Measurements from ENCODE around the gene RACK1.
"Not testable (repeated sequence)": the region's sequence is repeated elsewhere in the genome, so short reads cannot be mapped to it uniquely, and the experiment has no call there.

Gene RACK1

GRCh38 chr5:181243564-181244343, at the start of gene RACK1:
TSS of gene RACK1 (minus strand) at chr5:181243906. CDS start at chr5:181243800, 106 bp downstream.
- peak; percentile 89 for DNase-seq (ENCODE audit: low read depth)

DNA sequence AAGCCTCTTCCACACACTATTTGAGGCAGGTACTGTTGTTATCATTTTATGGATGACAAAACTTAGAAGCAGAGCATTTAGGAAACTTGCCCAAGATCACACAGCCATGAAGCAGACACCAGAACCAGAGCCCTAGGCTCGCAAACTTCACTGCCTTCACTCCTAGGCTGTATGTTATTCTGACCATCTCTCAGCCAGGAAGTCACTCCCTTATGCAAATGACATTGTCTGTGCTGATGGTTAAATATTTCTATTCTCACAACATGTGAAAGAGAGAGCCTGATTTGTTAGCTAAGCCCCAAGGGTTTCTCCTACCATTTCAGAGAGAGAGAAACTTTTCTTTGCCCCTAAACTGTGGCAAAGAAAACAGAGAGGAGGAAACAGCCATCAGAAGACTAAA, 43.6 kb upstream of the RACK1 start:
- DNase-seq (ENCODE audit: low read depth), result not testable (repeated sequence)

DNA sequence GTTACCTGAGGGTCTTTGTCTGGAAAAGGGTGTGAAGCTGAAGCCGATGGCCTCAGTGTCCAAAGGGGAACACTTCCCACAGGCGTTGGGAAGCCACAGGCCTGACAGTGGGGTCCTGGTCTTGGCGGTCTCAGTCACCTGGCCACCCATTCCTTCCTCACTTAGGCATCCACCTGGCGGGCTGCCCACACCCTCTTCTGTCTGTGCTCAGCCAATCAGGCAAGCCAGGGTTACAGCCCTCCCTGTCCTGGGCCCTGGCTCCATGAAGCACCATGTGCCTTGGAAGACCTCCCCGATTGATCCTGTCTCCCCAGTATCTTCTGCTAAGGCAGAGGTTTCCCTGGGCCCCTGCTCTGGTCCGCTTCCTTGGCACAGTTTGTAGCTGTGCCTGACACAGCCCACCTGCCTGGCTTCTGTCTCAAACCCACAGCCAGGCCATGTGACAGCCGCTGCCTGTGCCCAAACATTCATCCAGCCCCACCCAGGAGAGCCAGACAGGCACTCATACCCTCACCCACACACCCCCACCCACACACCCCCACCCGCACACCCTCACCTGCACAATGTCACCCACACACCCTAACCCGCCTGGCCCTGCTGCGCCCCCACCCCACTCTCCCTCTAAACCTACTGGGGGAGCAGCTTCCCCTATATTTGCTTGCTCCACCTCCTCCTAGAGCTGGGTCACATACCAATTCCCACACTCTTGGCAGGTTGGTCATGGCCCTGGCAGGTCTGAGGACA, 42.4 kb upstream of the RACK1 start:
- DNase-seq (ENCODE audit: low read depth), result not testable (repeated sequence)

DNA sequence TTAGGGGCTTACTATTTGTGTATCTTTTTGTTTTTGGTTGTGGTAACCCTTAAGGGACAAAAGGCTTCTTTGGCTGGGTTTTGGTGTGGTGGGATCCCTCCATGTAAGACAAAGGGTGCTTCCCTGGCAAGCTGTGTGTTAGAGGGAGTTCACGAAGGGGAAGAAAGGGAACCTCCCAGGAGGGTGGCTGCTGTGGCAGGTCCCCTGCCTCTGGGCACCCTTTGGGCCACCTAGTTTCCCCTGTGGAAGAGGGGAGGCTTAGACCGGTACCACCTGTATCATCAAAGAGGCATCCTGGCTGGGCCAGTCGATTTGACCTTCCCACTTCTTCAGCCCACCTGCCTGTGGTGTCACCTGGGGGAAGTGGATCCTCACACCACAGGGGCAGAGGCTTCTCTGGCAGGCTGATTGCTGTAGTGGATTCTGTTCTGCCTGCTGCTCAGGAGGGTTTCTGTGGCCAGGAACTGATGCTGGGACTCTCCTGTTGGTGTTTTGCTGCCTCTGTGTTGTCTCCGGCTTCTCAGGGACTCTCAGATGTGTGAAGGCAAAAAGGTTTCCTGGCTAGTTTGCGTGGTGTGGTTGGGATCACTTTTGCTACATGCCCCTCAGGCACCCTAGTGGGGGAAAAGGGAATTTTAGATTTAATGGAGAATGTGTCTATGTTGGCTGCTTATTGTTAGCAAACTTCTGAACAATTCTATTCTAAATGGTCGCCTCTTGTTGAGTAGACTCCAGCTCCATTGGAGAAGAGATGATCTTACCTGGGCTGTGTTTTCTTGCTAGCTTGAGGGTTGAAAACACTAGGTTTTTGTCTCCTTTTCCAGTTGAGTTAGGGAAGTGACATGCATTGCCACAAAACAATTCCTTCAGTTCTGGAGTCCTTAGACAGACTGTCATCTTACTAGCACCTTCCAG, 40.4 kb upstream of the RACK1 start:
- not testable (repeated sequence) for DNase-seq (ENCODE audit: low read depth)

GRCh38 chr5:181283347-181283746, 39.6 kb upstream of the RACK1 start:
- no peak for DNase-seq (ENCODE audit: low read depth)

DNA sequence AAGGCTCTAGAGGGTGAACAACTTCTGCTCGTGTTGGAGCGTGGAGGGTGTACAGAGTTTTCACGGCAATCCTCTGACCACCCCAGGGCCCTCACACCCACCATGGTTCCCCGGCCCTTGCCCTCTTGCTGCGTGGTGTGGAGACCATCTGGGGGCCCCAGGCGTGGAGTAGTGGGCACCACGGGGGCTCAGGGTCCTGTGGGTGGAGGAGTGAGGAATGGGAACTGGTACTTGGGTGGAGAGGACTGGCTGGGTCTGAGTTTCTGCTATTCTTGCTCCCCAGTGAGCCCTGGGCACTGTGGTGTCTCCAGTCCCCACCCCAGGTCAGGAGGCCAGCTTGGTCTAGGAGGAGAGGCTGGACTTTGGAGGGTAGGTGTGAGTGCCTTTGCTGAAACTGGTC, 39.2 kb upstream of the RACK1 start:
- DNase-seq (ENCODE audit: low read depth), result no peak

GRCh38 chr5:181282415-181282814, 38.7 kb upstream of the RACK1 start:
- DNase-seq (ENCODE audit: low read depth), result not testable (repeated sequence)

GRCh38 chr5:181281984-181282316, 38.2 kb upstream of the RACK1 start:
- DNase-seq (ENCODE audit: low read depth), result no peak

GRCh38 chr5:181281077-181281983, 37.6 kb upstream of the RACK1 start:
- no peak for DNase-seq (ENCODE audit: low read depth)

DNA sequence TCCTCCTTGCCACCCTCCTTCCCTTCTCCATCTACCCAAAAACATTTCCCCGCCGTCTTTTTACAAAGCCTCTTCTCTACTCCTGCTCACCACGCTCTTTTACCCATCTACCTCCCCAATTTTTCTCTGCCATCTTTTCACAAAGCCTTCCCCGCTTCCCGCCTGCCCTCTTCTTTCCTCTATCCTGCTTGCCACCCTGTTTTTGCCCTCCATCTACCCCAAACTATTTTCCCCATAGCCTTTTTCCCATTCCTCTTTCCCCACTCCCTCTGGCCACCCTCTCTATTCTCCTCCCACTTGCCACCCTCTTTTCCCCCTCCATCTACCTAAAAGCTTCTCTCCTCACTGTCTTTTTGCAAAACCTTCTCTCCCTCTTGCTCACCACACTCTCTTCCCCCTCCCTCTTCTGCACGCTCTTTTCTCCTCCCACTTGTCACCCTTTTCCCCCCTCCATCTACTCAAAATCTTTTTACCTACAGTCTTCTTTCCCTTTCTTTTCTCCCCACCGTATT, 36.6 kb upstream of the RACK1 start:
- no peak for DNase-seq (ENCODE audit: low read depth)

- DNase-seq (ENCODE audit: low read depth), result not testable (repeated sequence)
These were observed 29.7 kb upstream of the RACK1 start for GRCh38 chr5:181273433-181273744.

DNA sequence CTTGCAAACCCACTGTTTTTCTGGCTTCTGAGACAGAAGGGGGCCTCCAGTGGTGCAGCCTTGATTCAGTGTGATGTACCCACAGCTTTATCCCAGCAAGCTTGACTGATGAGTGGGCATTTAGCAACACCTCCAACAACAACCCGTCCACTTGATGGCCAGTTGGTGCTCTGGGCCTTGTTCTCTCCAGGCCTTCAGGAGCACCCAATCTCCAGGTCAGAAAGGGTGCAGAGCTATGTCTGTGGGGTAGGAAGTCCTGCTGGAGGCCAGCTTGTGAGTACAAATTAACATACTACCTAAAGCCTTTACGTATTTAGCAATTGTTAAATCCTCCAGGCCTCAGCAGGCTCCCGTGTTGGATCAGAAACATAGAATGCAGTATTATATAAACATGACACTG, 27.4 kb upstream of the RACK1 start:
- no peak for DNase-seq (ENCODE audit: low read depth)

DNA sequence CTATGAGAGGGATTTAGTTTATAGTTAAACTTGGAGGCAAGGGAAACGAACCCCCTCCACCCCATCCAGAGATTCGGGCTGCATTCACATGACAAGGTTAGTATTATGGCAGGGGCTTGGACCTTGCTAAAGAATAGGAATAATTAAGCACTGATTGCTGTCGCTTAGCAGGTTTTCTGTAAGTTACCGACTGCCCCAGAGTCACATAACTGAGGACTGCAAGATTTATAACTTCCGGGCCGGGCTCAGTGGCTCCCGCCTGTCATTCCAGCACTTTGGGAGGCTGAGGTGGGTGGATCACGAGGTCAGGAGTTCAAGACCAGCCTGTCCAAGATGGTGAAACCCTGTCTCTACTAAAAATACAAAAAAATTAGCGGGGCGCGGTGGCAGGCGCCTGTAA, 24.2 kb upstream of the RACK1 start:
- not testable (repeated sequence) for DNase-seq (ENCODE audit: low read depth)

GRCh38 chr5:181267291-181267904, 23.7 kb upstream of the RACK1 start:
- DNase-seq (ENCODE audit: low read depth), result not testable (repeated sequence)

- no peak for DNase-seq (ENCODE audit: low read depth)
These were observed 21.5 kb upstream of the RACK1 start for GRCh38 chr5:181265092-181265671.

DNA sequence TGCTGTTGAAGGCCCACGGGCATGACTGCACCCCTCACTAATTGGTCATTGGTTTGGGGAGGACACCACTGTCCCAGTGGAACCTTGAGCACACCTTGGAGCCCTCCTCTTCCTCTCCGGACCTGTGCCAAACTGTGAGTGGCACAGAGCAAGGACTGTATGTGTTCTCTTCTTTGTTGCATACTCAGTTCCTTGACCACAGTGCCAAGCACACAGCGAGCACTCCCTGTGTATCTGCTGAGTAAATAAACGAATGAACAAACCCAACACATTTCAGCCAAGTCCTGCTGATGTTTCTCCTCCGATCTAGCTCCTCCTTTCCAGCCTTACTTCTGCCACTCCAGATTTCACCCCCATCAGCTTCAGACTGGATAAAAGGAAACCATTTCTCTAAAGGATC, 19.9 kb upstream of the RACK1 start:
- no peak for DNase-seq (ENCODE audit: low read depth)

DNA sequence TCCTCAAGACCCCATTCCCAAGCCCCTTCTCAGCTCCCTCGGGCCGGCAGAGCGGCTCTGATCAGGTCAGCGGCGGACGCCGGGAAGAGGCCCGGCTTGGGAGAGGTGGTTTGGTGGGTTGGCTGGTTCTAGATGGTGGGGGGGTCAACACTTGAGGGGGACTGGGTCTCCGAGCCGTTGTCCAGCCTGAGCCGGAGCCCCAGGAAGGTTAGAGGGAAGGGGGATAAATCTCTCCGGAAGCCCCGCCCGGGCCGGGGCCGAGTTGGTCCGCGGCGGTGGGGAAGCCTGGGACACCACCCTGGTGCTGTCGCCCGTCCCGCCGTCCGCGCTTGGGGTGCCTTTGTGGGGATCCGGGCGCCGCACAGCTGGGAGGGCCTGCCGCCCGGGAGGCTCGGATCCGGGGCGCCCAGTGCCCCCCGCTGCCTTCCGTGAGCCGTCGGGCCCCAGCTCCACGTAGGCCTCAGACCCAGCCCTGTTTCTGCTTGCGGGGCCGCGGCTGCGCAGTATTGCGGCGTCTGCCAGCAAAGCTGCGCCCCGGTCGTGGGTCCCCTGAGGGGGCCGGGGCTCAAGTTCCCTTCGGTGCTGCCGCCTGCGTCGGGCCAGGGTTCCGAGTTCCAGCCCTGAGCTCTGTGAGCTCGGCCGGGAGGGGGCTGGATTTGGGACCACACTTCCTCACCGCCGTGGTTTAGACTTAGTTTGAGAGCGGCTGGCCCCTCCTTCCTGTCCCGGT, 17.8 kb upstream of the RACK1 start:
- DNase-seq (ENCODE audit: low read depth), result peak; percentile 65

- peak; percentile 86 for DNase-seq (ENCODE audit: low read depth)
These were observed 17.1 kb upstream of the RACK1 start, which contains the start of gene TRIM52 for GRCh38 chr5:181260720-181261319. TSS of gene TRIM52 (minus strand) at chr5:181261143. CDS start at chr5:181260813, 330 bp downstream.

Measured in iris pigment epithelial cell (primary cell).